ENCODE results near the gene CEBPZ. TPM values are rescaled to one million over a fixed set of nuclear protein-coding genes. Genes with fewer than 3 reads are reported as not detected.

Gene CEBPZ
- total RNA-seq, 4 donors from 2014 or later, result 29.3 to 67.8 (median 39.7) TPM

DNA sequence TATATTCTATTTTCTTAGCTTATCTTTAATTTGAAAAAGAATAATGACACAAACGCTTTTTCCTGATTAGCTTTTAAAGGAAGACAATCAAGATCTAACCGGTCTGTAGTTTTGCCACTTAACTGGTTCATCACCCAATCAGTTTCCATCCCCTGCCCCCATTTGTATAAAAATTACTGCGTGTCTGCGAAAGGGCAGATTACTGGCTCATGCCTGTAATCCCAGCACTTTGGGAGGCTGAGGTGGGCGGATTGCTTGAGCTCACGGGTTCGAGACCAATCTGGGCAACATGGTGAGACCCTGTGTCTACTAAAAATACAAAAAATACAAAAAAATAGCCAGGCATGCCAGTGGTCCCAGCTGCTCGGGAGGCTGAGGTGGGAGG is 32.7 kb downstream of the CEBPZ start:
- TF ChIP-seq, protein P1, sequence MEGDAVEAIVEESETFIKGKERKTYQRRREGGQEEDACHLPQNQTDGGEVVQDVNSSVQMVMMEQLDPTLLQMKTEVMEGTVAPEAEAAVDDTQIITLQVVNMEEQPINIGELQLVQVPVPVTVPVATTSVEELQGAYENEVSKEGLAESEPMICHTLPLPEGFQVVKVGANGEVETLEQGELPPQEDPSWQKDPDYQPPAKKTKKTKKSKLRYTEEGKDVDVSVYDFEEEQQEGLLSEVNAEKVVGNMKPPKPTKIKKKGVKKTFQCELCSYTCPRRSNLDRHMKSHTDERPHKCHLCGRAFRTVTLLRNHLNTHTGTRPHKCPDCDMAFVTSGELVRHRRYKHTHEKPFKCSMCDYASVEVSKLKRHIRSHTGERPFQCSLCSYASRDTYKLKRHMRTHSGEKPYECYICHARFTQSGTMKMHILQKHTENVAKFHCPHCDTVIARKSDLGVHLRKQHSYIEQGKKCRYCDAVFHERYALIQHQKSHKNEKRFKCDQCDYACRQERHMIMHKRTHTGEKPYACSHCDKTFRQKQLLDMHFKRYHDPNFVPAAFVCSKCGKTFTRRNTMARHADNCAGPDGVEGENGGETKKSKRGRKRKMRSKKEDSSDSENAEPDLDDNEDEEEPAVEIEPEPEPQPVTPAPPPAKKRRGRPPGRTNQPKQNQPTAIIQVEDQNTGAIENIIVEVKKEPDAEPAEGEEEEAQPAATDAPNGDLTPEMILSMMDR (IDR thresholded peaks at IDR 0.05; ENCODE audit: low read depth), result no peak

DNA sequence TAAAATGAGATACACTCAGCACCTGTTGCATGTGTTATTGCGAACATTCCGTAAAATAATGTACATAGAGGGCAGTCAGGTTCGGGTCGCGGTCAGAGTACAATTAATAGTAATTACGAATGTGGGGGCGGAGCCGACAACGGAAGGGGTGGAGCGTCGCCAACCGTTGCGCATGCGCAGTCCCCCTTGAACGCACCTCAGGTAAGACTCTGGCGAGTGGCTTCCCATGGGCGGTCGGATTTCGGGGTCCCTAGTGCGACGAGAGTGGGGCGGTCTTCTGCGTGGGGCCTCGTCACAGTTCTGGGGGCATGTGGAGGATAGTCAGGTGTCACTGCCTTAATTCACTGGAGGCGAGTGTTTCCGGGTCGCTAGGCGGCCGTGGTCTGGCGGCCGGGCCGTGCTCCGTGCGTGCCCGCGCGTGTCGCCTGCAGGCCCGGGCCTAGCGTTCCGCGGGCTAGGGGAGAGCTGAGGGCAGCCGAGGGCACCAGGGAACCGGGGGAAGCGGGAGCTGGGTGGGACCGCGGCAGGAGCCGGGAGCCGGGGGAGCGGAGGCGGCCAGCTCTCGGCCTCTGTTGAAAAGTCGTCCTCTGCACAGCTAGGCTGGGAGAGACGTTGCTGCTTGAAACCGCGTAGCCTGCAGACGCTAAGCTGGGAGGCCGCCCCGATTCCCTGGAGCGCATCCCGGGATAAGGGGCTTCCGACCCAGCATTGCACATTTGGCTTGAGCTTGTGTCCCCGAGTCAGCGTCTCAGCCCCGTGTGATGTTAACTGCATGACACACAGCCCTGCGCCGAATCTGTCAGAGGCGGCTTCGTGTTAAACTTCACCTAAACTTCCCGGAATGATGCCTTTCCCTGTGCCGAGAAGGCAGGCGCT is 34.8 kb downstream of the CEBPZ start, which contains the start of gene CEBPZOS:
TSS of gene CEBPZOS (plus strand) at position 177 of the 876 bp plus-strand sequence. CDS start 3,209 bp downstream, outside the sequence.
- TF ChIP-seq, protein P1 (IDR thresholded peaks at IDR 0.05; ENCODE audit: low read depth), result no peak

DNA sequence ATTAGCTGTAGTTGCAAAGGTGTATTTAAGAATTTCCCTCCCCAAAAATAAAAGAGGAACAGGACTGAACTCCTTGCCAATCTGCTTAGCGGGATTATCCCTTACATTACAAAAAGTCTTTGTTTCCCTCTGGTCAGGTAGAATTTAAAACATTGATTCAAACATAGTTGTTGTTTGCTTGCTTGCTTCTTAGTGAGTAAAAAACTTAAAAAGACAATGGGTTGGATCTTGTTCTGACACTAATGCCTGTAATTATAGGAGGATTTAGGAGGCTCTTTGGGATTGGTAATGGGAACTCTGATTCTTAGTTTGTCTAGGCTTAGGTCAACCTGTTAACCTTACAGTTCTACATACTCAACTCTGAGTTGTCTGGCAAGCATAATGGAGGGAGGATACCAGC is 38.8 kb downstream of the CEBPZ start:
- TF ChIP-seq, protein P1 (IDR thresholded peaks at IDR 0.05; ENCODE audit: low read depth), result no peak

DNA sequence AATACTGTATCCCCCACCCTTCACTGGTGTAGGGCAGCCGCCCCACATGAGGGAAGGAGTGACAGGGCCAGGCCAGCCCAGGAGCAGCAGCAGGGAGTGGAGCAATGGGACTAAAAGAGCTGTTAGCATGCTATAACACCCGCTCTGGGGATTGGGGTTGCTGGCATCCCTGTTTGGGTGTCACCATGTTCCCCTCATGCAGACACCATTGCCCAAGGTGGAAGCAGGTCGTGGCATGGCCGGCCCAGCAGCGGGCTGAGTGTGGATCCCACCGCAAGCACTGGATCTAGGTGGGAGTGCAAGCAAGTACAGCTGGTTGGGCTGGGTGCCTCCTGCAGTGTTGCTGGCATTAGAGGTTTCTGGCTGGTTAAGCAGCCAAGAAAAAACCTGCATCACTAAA is 39.6 kb downstream of the CEBPZ start:
- TF ChIP-seq, protein P1 (IDR thresholded peaks at IDR 0.05; ENCODE audit: low read depth), result no peak

DNA sequence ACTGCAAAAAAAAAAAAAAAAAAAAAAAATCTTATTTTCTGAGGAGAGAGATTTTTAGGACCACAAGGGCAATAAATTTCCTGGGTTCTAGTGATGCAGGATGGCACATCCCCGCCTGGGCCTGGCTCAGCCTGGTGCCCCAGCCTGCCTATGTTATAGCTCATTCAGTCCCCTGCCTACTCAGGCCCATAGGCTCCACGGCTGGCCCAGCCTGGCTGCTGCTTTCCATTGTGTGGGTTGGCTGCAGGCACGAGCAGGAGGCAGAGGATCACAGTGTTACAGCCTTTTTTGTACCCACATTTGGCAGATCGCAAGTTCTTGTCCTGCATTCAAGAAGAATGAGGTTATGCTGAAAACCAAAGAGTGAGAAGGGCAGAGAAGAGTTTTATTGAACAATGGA is 40.1 kb downstream of the CEBPZ start:
- TF ChIP-seq, protein P1 (IDR thresholded peaks at IDR 0.05; ENCODE audit: low read depth), result no peak

DNA sequence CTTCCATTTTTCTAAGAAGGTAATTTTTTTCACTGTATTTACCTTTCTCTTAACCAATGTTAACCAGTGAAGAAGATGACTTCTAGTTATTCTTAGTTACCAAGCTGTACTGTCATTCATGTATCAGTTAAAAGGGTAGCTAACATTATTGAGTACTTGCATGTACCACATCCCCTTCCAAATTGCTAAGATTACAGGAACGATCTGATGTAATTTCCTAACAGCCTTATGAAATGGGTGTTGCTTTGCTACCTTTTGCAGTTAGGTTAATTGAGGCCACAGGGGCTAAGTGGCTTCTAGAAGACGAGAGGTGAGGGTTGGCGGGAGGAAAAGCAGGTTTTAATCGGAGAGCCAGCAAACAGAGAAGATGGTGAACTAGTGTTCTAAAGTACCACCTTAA is 41.1 kb downstream of the CEBPZ start:
- TF ChIP-seq, protein P1 (IDR thresholded peaks at IDR 0.05; ENCODE audit: low read depth), result no peak

DNA sequence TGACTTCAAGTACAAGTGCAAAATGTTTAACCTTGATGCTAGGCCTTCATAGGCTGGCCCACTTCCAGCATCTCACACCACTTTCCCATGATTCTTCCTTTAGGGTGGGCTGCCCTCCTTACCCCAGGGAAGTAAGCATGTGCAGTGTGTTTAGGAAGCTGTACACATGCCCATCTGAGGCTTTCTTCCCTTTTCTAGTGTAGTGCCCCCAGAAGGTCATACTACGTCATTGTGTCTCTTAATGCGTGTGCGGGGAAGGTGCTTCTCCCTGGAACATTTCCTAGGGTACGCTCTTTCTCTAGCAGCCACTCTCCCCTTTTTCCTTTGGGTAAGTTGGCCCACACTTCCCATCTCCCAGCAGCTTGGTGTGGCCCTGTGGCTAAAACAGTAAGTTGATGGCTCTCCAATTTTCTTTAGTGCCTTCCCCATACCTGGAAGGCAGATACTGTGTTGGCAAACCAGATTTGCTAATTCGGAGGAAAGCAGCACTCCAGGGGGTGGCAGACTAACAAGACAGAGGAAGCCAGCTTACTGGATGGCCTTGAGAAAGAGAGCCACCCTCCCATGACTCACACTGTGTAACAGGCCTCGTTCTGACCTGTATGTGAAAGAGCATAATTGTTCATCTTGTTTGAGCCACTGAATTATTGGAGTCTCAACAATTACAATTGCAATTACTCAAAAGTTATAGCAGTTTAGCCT is 41.8 kb downstream of the CEBPZ start:
- TF ChIP-seq, protein P1 (IDR thresholded peaks at IDR 0.05; ENCODE audit: low read depth), result no peak
